IPS DF 4.7 (cell line): Measurements from ENCODE around the gene DCAF12.

Source experiments
- DNase-seq: peaks from one replicate; pipeline ENCODE4 v3.0.0-alpha.2; 2013; ENCODE audit warnings: low spot score; ENCODE audit errors: extremely low read depth

Gene DCAF12

DNA sequence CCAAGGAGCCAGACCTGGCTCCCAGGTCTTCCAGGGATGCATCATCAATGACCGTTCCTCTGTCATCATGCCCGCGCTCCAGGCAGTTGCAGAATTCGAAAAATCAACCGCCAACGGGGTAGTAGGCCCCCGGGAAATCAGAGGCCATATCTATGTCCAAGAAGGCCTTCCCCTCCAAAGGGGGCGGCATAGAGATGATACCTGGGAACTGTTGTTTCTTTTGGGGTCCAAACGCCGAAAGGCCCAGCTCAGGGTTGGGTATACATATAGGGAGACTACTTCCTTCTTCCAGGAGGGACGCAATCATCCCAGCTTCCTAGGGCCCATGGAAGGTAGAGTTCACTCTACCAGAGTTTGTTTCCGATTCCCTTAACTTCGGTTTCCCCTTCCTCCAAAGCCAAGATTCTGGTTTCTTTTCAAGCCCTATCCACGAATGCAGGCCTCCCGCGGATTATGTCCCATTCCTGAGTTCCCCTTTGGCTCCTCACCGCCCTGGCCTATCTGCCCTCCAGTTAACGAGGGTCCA, 754 bp downstream of the DCAF12 start:
- no peak for DNase-seq

DNA sequence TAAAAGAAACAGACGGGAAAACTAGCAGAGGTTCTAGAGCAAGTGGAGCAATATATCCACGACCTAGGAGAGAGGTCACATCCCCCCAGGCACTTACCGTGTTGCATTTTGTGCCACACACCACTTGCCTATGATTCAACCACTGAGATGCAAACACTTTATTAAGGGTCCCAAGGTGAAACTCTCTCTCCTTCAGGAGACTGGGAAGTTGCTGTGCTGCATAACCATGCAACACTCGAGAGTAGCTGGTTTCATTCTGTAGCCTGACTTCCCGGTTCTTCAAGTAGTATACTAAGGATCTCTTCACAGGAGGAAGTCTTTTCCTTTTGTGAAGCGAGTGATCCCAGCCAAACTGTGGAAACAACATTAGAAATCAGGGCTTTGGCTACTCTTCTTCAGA, 1.6 kb downstream of the DCAF12 start:
- no peak for DNase-seq

DNA sequence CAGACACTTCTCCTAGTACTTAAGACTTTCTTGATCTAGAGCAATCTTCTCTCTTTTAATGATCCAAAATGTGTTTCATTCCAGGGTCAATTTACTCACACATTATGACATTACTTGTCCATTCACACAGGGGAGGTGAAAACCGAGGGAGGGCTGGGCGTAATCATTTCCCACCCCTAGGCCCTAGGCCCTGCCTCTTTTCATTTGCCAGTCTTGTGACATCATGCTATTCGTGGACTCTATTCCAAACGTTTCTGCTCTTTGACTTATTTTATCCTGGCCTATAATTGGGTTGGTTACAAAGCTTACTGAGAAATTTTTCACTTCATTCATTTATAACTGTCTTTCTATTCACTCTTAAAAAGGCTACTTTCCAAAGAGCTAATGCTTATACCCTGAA, 2.4 kb downstream of the DCAF12 start:
- DNase-seq, result no peak

DNA sequence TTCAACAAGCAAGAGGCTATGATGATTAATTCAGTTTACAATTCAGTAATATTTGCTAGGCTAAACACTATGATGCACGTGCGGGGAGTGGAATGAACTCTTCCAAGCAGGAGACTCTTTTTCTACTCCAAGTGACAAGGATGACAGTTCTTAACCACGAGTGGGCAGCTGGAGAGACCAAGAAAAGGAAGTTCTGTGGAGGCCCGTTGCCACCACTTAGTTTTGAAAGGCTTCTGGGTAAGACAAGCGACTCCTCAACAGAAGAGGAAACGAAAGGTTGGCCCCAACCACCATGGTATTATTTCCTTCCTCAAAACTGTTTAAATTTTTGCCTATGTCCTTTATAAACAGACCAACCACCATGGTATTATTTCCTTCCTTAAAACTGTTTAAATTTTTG, 2.8 kb downstream of the DCAF12 start:
- DNase-seq, result no peak

DNA sequence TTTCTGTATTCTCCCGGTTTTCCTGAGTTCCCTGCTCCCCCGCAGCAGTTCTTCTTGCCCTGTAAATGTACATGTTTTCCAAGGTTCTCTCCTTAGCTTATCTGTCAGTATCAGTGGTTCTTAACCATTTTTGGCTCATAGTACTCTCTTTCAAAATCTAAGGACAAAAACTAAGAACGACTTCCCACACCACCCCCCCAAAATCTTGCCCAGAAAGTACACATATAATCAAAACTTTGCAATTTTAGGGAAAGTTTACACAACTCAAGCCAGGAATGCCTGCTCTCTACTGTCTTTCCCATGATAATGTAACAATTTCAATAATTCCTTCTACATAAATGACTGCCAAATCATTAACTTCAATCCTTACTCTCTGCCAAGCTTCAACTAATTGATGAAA, 4.5 kb downstream of the DCAF12 start:
- no peak for DNase-seq

DNA sequence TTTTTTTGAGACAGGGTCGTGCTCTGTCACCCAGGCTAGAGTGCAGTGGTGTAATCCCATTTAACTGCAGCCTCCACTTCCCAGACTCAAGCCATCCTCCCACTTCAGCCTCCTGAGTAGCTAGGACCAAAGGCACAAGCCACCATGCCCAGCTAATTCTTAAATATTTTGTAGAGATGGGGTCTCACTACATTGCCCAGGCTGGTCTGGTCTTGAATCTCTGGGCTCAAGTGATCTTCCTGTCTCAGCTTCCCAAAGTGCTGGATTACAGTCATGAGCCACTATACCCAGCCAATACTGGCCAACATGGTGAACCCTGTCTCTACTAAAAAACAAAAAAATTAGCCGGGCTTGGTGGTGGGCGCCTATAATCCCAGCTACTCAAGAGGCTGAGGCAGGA, 6.8 kb downstream of the DCAF12 start:
- DNase-seq, result no peak

DNA sequence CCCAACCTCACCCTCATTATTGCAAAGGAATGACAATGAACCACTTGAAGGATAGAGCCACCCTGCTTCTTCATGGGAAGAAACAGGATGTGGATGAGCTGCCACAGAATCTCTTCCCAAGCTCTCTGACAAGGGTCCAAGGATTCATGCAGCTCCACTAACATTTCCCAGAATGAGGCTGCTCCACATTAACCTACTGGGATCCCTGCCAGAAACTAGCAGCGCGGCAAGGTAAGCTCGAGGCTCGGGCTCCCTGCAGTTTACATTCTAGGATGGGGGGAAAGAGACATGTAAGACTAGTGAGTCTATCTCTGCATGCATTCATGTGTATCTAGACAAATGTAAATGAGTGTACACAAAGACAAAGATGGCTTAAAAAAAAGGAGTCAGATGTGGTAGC, 12.1 kb downstream of the DCAF12 start:
- DNase-seq, result no peak

DNA sequence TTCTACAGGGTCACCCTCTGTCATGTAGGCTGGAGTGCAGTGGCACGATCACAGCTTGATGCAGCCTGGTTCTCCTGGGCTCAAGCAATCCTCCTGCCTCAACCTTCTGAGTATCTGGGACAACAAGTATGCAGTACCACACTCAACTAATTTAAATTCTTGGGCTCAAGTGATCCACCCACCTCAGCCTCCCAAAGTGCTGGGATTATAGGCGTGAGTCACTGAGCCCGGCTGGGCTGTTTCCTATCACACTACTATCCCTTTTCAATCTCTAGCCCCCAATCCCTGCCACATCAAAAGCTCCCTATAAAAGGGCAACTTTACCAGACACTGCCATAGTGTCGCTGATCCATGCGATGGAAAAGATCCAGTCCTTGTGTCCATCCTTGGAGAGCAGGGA, 20.4 kb downstream of the DCAF12 start:
- DNase-seq, result no peak

DNA sequence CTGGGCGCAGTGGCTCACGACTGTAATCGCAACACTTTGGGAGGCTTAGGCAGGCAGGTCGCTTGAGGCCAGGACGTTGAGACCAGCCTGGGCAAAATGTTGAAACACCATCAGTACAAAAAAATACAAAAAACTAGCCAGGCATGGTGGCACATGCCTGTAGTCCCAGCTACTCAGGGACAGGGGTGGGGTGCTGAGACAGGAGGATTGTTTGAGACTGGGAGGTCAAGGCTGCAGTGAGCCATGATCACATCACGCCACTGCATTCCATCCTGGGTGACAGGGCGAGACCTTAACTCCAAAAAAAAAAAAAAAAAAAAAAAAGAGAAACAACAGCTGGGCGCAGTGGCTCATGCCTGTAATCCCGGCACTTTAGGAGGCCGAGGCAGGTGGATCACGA, 23.7 kb downstream of the DCAF12 start:
- no peak for DNase-seq

DNA sequence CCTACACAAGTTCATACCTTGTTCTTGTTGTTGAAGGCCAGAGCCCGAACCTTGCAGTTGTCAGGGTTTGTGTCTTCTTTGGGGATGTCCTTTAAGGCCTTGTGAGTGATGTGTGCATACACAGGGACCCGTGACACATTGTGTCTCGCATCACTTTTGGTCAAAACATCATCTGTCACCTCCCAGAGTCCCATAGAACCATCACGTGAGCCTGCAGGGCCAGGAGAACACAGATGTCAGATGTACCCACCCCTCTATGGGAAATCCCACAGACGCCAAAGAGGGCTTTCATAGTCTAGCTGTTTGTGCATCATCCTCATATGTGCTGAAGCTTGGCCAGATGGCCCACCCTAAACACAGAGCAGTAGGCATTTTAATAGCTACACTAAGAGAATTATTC, 28.2 kb downstream of the DCAF12 start:
- no peak for DNase-seq

DNA sequence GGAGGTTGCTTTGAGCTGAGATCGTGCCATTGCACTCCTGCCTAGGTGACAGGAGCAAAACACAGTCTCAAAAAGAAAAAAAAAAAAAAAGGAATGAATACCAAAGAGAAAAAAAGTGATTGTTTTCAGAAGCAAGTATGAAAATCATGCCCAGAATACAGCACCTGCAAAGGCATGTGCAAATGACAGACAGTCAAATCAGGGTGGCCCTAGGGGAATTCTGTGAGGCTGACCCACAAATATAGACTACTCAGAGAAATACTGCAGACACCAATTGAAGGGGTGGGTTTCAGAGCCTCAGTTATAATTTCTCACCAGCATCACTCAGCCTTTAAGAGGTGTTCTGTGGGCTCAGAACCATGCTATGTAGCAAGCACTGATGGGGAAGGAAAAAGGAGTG, 28.6 kb downstream of the DCAF12 start:
- no peak for DNase-seq

DNA sequence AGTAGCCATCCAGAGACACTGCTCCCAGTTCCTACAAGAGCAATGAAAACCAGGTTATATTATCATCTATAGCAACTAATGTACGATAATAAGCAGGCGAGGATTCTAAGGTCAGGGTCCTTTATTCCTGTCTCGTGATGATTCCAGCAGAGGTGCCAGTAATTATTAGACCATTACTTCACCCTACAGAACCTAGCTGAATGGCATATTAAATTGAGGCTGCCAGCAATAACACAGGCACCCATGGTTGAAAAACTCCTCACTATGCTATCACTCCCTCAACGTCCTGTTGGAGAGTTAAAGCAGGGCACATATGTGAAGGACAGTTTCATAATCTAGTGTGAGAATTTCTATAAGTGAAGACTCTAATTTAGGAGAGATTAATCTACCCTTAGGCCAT, 29.7 kb downstream of the DCAF12 start:
- DNase-seq, result no peak

DNA sequence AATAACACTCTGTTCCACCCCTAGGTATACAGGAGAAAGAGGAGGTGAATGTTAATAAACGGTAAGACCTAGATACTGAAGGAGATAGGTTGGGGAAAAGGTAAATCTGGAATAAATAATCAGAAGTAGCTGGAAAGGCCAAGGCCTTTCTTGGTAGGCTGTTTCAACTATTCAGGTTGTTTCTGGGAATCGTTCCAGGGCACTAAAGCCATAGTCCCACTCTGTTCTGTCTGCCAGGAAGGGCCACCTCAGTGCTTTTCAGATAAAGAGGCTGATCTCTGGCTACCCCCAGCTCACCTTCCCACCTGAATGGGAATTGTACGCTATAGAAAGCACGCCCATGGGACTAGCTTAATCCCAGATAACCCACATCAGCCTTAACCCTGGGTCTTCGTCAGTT, 32.9 kb downstream of the DCAF12 start:
- DNase-seq, result no peak

DNA sequence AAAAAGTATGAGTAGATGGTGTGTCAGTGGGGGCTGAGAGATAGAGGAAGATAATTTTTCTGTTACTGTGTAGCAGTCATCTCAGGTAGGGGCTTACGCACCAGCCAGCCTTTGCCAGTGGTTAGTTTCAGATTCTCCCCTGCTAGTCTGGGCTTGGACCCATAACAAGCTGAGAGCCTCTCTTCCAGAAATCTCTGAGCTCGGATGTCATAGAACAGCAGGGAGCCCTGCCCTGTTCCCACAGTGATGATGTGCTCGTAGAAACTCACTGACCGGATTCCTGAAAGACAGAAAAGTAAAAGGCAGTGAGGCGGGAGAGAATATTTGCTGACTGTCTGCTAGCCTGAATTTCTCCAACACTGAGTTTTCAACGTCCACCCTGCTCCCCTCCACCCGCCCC, 37.2 kb downstream of the DCAF12 start:
- DNase-seq, result no peak

DNA sequence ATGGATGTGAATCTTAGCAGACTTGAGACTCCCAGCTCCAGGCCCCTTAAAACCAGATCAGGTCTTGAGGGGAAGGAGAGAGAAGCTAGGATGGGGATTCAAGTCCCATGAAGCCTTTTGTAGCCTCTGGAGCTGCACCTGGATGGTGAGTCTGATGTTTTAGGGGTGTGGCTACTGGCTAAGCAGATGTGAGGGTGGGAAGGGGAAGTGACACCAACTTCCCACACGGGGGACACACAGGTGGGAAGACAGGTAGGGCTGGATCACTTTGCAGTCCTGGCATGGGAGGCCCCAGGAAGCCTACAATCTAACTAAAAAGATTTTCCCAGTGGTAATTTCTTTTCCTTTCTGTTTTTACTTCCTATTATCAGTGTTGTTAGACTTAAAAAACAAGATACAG, 39.1 kb downstream of the DCAF12 start:
- no peak for DNase-seq

DNA sequence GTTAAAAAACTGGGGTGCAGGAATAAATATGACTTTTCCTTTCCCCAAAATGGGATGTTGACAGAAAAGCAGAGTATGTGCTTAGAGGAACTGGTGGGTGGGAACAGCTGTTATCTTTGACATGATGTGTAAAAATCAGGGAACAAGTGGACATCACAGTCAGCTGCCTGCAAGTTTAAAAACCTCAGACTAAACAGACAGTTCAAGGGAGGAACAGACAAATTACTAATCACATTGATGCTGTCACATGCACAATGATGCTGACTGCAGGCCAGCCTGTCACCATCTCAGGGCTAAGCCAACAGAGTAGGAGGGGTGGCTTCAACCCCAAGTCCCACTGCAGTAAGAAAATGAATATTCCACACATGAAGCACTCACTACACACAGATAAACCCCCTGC, 39.6 kb downstream of the DCAF12 start:
- DNase-seq, result no peak

DNA sequence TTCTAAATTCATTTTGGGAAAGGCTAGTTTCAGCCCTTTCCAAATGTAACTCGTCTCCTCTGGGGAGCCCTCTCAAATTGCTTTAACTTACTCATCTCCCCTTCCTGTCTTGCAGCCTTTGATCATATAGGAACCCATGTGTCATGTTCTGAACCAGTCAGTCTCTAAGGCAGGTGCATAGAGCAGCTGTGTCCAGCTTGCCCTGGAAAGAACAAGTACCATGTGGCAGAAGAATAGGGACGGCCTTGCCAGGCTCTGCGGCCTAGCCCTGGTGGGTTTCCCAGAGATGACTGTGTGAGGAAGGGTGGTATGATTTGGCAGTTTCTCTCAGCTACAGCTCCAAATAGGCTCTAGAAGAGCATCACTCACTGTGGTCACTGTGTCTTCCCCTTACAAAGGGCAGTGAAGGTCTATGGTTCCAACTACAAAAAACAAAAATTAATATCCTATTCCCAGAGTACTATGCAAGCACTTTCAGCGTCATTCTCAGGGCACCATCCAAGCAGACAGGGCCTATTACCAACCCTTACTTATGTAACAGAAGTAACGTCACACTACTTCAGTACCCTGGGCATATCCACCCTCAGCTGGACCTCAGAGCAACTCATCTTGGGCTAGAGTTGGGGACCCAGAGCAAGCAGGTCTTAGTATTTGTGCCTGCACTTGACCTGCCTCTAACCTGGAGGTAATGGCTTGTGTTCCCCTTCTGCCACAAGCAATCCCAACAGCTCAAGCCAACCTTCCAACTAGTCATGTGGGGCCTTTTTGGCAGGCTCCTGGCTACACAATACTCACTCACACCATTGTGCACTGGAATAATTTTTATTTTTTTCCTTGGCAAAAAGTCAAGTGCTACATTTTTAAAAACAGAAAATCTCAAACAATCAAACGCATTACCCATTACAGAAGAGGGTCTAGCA, 40.7 kb downstream of the DCAF12 start:
- DNase-seq, result no peak

DNA sequence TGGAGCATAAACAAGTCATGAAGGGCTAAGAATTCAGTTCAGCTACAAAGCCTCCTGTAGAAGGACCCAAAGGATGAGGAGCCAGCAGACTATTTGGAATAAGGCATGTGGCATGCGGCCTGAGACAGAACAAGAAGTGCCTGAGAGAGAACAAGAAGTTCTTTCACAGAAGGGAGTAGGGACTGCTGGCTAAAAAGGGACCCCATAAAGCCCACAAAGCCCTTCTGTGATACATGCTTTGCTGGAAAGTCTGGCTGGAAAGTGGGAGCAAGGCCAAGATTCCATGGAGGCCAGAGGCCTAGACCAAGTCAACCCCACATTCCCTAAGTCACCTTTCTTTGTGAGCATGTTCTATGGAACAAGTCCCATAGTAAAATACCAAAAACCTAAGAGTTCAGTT, 41.9 kb downstream of the DCAF12 start:
- no peak for DNase-seq

DNA sequence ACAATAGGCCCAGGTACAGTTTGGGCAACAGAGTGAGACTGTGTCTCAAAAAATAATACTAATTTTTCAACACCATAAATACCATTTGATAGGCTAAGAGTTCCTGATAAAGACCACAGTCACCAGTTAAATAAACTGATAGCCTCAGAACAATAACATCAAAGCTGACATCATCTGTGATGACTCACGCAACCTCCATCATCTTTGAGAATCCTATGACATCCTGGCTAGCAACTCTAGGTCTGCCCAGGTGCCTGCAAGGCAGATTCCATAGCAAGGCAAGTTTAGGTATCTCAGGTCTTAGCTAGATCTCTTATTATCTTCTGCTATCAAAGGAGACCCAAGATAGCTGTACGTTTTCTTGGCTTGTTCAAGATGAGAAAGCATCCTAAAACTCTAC, 47.3 kb downstream of the DCAF12 start:
- no peak for DNase-seq

DNA sequence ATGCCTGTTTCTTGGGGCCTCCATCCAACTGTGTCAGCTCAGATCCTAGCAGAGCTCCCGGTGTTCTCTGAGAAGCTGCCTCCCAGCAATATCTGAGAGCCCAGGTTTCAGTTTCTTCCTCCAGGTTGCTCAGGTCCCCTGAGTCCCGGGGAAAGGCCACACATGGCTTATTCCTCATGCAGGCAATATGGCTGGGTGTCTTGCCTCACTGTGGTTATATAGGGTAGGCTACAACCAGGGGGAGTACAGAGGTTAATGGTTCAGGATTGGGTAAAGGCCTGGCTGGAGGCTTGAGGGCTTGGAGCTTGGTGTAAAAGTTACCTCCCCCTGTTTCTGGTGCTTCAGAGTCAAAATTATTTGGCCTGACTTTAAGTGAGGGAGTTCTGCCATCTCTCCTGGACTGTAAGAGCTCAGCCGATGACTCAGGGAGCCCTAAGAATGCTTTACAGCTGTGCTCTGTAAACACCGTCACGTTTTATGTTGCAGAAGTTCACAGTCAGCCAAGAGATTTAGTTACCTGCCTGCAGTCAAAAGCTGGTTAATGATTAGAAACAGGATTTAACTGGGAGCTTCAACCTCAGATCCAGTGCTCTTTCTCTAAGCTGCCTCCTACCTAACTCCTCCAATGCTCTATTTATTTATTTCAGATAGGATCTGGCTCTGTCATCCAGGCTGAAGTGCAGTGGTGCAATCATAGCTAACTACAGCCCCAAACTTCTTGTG, 53.5 kb downstream of the DCAF12 start:
- no peak for DNase-seq

DNA sequence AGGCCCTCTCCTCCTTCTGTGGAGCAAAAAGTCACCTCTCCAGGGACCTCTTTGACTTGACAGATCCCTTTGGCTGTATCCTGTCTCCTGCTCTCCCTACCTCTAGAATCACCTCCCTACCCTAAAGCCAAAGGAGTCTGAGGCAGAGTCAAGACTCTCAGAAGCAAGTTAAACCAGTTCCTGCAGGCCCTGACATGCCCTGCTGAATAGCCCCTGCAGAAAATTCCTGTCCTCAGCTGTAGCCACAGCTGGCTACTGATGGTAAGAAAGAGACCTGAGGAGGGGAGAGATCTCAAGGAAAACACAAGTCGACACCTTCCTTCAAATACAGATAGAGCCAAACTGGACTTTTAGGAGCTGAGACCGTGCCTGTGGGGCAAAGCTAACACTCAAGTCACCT, 54.1 kb downstream of the DCAF12 start:
- no peak for DNase-seq

DNA sequence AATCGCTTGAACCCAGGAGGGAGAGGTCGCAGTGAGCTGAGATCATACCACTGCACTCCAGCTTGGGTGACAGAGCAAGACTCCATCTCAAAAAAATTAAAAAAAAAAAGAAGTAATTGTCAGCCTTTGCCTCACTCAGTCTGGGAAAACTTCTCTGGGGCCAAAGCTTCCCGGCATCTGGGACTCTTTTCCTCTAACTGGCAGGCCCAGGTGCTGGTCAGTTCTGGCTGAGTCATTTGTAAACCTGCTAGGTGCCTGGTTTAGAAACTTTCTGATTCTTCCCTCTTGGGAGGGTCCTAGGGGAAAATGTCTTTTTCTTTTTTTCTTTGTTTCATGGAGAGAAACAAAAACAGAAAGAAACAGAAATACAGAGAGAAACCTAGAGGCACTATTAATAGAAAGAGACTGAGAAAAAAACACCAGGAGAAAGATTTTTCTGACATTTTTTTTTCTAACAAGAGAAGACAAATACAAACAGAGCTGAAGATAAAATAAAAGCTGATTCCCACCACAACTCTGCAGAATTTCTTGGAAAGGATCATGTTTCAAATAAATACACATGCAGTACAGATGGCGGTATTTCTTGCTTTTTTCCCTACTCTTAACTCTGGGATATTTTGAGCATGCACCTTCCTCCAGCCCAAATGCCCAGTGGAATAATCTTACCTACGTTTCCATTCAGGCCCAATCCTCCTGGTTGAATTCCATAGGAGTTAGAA, 55.7 kb downstream of the DCAF12 start:
- no peak for DNase-seq
